ENCODE results near the gene TMEM204. TPM values are rescaled to one million over a fixed set of nuclear protein-coding genes. Genes with fewer than 3 reads are reported as not detected.

TMEM204 gene
- polyA plus RNA-seq, 1 donor from 2014 or later = not detected

GRCh38 chr16:1545044-1546040 lies 11.9 kb downstream of the TMEM204 start:
- H3K27me3 ChIP-seq (ENCODE audit: insufficient read depth, low read depth, low read length) = no peaks in the 10 kb centered on the region
- no peaks in the 10 kb centered on the region for H3K36me3 ChIP-seq (ENCODE audit: insufficient read depth, low read length)
- TF ChIP-seq, protein P1, sequence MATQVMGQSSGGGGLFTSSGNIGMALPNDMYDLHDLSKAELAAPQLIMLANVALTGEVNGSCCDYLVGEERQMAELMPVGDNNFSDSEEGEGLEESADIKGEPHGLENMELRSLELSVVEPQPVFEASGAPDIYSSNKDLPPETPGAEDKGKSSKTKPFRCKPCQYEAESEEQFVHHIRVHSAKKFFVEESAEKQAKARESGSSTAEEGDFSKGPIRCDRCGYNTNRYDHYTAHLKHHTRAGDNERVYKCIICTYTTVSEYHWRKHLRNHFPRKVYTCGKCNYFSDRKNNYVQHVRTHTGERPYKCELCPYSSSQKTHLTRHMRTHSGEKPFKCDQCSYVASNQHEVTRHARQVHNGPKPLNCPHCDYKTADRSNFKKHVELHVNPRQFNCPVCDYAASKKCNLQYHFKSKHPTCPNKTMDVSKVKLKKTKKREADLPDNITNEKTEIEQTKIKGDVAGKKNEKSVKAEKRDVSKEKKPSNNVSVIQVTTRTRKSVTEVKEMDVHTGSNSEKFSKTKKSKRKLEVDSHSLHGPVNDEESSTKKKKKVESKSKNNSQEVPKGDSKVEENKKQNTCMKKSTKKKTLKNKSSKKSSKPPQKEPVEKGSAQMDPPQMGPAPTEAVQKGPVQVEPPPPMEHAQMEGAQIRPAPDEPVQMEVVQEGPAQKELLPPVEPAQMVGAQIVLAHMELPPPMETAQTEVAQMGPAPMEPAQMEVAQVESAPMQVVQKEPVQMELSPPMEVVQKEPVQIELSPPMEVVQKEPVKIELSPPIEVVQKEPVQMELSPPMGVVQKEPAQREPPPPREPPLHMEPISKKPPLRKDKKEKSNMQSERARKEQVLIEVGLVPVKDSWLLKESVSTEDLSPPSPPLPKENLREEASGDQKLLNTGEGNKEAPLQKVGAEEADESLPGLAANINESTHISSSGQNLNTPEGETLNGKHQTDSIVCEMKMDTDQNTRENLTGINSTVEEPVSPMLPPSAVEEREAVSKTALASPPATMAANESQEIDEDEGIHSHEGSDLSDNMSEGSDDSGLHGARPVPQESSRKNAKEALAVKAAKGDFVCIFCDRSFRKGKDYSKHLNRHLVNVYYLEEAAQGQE (IDR thresholded peaks at IDR 0.05; ENCODE audit: borderline replicate concordance) = no peak
- TF ChIP-seq SMC3 (conservative IDR thresholded peaks at IDR 0.05; ENCODE audit: poor library complexity) (no peak), TAF1 (IDR thresholded peaks at IDR 0.05; ENCODE audit: low read depth) (no peak), EP300 (conservative IDR thresholded peaks at IDR 0.05; ENCODE audit: poor library complexity, severe bottlenecking) (no peak), CTCF (IDR thresholded peaks at IDR 0.05; ENCODE audit: poor library complexity, severe bottlenecking) (no peak), RAD21 (conservative IDR thresholded peaks at IDR 0.05) (no peak), POLR2AphosphoS5 (IDR thresholded peaks at IDR 0.05) (no peak), EZH2 (IDR thresholded peaks at IDR 0.05; ENCODE audit: borderline replicate concordance, insufficient read depth, low read length, poor library complexity, severe bottlenecking) (no peak), MXI1 (conservative IDR thresholded peaks at IDR 0.05; ENCODE audit: poor library complexity, severe bottlenecking) (no peak)
- no peak overlapping the region for H3K4me3 ChIP-seq (ENCODE audit: low read length)
- H3K9ac ChIP-seq (ENCODE audit: low read length) = no peak overlapping the region
- no peaks in the 10 kb centered on the region for H3F3A ChIP-seq (ENCODE audit: insufficient read depth, low read length, poor library complexity, severe bottlenecking)
- H3K9me3 ChIP-seq (ENCODE audit: low read length) = no peaks in the 10 kb centered on the region
- no peaks in the 10 kb centered on the region for H4K20me1 ChIP-seq (ENCODE audit: insufficient read depth)
- no peak overlapping the region for H2AFZ ChIP-seq (ENCODE audit: low read depth, low read length)
- no peak overlapping the region for H3K4me2 ChIP-seq (ENCODE audit: low read length)
- H3K9me2 ChIP-seq (ENCODE audit: insufficient read depth, low read length) = no peaks in the 10 kb centered on the region
- H3K79me2 ChIP-seq (replicated peaks; ENCODE audit: insufficient read depth, low read length) = no peaks in the 10 kb centered on the region
- no peak overlapping the region for H3K27ac ChIP-seq (ENCODE audit: low read length)

- H2AFZ ChIP-seq (ENCODE audit: low read depth, low read length) = no peak overlapping the region
- no peak overlapping the region for H3K4me3 ChIP-seq (ENCODE audit: low read length)
- H3K4me2 ChIP-seq (ENCODE audit: low read length) = no peak overlapping the region
- H4K20me1 ChIP-seq (ENCODE audit: insufficient read depth) = no peaks in the 10 kb centered on the region
- no peaks in the 10 kb centered on the region for H3K27me3 ChIP-seq (ENCODE audit: insufficient read depth, low read depth, low read length)
- H3K79me2 ChIP-seq (replicated peaks; ENCODE audit: insufficient read depth, low read length) = no peaks in the 10 kb centered on the region
- H3K9me2 ChIP-seq (ENCODE audit: insufficient read depth, low read length) = no peaks in the 10 kb centered on the region
- H3K9me3 ChIP-seq (ENCODE audit: low read length) = no peaks in the 10 kb centered on the region
- no peaks in the 10 kb centered on the region for H3F3A ChIP-seq (ENCODE audit: insufficient read depth, low read length, poor library complexity, severe bottlenecking)
- no peak overlapping the region for H3K27ac ChIP-seq (ENCODE audit: low read length)
- no peaks in the 10 kb centered on the region for H3K36me3 ChIP-seq (ENCODE audit: insufficient read depth, low read length)
- TF ChIP-seq EZH2 (IDR thresholded peaks at IDR 0.05; ENCODE audit: borderline replicate concordance, insufficient read depth, low read length, poor library complexity, severe bottlenecking) = no peak
- TF ChIP-seq EP300 (conservative IDR thresholded peaks at IDR 0.05; ENCODE audit: poor library complexity, severe bottlenecking) = no peak
- TF ChIP-seq CTCF (IDR thresholded peaks at IDR 0.05; ENCODE audit: poor library complexity, severe bottlenecking) = no peak
- no peak for TF ChIP-seq MXI1 (conservative IDR thresholded peaks at IDR 0.05; ENCODE audit: poor library complexity, severe bottlenecking)
- TF ChIP-seq POLR2AphosphoS5 (IDR thresholded peaks at IDR 0.05) = no peak
- no peak for TF ChIP-seq SMC3 (conservative IDR thresholded peaks at IDR 0.05; ENCODE audit: poor library complexity)
- TF ChIP-seq RAD21 (conservative IDR thresholded peaks at IDR 0.05) = no peak
- no peak overlapping the region for H3K9ac ChIP-seq (ENCODE audit: low read length)
Observed at GRCh38 chr16:1546430-1546829, 13.0 kb downstream of the TMEM204 start.

Measured in neural cell (in vitro differentiated cells).